GM12874 (cell line): Measurements from ENCODE around the gene APEH.

Source experiments
- CTCF ChIP-seq: IDR thresholded peaks from 2 replicates; pipeline ENCODE4 v1.5.1; 2011; ENCODE audit warnings: low read depth, mild to moderate bottlenecking, control low read depth, low read length, moderate library complexity; ENCODE audit not compliant: insufficient read depth

APEH gene

DNA sequence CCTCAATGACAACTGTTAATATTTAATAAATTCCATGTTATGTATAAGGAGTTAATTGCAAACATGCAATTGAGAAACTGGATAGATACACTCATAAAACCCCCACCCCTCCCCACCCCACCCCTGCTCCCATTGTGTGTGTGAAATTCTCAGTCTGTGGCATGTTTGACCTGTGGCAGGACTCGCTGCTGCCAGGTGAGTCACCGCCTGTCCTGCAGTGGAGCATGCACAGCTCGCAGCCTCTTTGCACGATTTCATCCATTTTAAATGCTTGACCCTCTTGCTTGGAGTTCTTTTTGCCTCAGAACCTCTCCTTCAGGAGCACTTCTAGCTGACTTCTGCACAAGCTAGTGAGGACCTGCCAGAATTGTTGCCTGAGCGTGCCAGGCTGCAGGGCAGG is 5.3 kb upstream of the APEH start:
- no peak for TF ChIP-seq CTCF

GRCh38 chr3:49669352-49669751 is 4.8 kb upstream of the APEH start:
- TF ChIP-seq CTCF = no peak

DNA sequence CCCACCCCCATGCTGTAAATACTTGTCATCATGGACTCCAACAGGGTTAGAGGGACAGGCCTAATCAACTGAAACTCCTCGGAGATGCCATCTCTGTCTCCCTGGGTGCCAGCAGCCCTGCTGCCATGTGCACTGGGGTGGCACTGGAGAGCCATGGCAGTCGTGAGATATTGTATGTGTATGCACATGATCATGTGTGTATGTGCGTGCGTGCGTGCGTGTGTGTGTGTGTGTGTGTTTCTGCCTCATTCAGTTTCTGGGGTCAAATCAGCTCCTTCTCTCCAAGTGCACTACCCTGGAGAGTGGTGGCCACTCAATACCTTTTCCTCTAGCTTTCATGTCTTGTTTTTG is 3.2 kb upstream of the APEH start:
- TF ChIP-seq CTCF = no peak

DNA sequence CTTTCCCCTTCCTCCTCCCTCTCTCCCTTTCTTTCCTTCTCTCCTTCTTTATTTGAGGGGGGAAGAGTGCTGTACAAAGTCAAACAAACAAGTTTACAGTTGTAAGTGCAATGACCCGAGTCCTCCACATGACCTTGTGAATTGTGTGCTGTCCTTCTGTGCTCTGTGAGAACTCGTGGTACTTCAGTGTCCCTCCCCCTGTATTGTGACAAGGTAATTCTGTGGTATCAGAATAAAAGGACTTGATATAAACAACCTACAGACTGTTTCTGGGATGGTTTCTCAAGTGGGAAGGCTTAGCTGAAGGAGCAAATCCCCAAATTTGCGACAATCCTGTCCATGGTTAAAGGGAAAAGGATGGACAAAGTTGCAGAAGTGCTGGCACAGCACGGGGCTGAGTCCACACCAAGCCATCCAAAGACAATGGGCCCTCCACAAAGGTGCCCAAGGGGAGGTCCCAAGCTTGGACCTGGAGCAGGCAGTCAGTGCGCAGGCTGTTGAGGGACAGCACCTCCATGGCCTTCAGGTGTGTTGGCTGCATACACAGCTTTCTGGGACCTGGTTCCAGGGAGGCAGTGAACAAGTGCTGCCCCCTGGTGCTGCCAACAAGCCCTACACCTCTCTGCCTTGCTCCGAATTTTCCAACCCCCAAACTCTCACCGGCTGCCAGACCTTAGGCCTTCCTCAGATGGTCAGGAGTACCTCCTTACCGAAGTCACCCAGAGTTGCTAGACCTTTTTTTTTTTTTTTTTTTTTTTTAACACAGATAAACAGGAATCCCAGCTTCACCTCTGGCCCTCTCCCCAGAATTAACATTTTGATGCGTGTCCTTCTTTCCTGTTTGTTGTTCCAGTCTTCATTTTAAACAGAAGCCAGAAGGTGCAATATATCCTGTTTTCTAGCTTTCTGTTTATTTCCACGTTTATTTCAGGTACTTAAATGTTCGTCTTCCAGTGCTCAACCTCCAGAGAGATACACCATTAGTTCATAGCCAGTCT is 2.6 kb upstream of the APEH start:
- TF ChIP-seq CTCF = peak; percentile 93

DNA sequence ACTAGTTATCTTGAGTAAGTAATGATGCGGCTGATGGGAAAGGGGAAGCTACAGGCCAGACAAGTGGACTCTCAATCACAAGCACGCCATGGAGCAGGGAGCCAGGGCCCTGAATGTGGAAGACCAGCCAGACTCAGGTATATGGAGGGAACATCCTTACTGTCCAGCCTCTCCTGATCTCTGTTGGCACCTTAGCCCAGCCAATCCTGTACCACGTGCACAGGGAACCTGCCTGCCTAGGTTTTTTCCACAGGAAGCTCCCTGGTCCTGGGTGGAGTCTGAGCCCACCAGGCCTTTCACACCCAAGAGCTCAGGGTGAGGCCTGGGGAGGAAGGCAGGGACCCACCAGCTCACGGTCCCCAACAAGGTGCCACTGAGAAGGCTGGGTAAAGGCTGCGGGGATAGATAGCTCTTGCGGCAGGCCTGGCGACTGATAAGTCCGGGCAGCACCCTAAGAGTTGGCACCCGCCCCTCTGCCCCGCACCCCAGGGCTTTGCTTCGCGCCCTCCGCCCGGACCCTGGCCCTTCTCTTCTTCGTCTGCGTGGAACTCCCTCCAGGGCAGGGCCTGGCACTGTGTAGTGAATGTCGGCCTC is 933 bp upstream of the APEH start:
- TF ChIP-seq CTCF = no peak

- no peak for TF ChIP-seq CTCF
Observed at GRCh38 chr3:49674497-49674983, 389 bp downstream of the APEH start.

GRCh38 chr3:49675912-49676311 is 1.8 kb downstream of the APEH start:
- TF ChIP-seq CTCF = no peak
